OCI-LY1 (cell line): Measurements from ENCODE around the gene GTF2I.
"Not testable (repeated sequence)": the region's sequence is repeated elsewhere in the genome, so short reads cannot be mapped to it uniquely, and the experiment has no call there.

Experiments
- EZH2 ChIP-seq: fragments of 200-600 bp; sonication (generic), shearing (Covaris generic); IDR thresholded peaks from 2 replicates; pipeline ENCODE4 v1.8.0; 2017; ENCODE audit warnings: borderline replicate concordance, mixed run types, mild to moderate bottlenecking, antibody characterized with exemption, low read length, moderate library complexity, mixed read lengths
- TF ChIP-seq, protein P1 (sequence below): fragments of 200-600 bp; sonication (generic), shearing (Covaris generic); IDR thresholded peaks from 2 replicates; pipeline ENCODE4 v1.5.1; 2017; ENCODE audit warnings: mild to moderate bottlenecking, antibody characterized with exemption, low read length, moderate library complexity, mixed read lengths

DNA sequence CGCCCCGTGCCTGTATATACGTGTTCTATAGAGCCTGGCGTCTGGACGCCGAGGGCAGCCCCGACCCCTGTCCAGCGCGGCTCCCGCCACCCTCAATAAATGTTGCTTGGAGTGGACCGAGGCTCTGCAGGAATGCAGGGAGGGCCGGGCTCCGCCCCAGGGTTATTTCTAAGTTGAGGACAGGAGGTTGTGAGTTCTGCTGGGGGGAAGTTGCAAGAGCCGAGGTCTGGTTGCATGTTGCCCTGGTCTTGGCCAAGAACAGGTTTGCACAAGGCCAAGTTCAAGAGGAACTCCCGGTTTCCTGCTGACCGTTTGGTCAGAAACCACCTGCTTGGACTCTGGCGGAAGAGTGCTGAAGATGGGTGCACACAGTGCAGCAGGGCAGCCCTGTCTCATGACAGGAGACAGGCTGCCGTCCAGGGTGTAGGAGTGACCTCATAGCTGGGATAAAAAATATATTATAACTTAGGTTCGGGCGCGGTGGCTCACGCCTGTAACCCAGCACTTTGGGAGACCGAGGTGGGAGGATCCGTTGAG lies 131.8 kb downstream of the GTF2I start:
- TF ChIP-seq, protein P1, sequence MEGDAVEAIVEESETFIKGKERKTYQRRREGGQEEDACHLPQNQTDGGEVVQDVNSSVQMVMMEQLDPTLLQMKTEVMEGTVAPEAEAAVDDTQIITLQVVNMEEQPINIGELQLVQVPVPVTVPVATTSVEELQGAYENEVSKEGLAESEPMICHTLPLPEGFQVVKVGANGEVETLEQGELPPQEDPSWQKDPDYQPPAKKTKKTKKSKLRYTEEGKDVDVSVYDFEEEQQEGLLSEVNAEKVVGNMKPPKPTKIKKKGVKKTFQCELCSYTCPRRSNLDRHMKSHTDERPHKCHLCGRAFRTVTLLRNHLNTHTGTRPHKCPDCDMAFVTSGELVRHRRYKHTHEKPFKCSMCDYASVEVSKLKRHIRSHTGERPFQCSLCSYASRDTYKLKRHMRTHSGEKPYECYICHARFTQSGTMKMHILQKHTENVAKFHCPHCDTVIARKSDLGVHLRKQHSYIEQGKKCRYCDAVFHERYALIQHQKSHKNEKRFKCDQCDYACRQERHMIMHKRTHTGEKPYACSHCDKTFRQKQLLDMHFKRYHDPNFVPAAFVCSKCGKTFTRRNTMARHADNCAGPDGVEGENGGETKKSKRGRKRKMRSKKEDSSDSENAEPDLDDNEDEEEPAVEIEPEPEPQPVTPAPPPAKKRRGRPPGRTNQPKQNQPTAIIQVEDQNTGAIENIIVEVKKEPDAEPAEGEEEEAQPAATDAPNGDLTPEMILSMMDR: not testable (repeated sequence)
- not testable (repeated sequence) for TF ChIP-seq EZH2
